CD14-positive monocyte (primary cell): ENCODE data around the gene ZCCHC10. TPM values are rescaled to one million over a fixed set of nuclear protein-coding genes. Genes with fewer than 3 reads are reported as not detected.
A peak's percentile ranks its signal among the peaks of the same experiment; 100 is the strongest.
"Not testable (repeated sequence)": the region's sequence is repeated elsewhere in the genome, so short reads cannot be mapped to it uniquely, and the experiment has no call there.

Experiments
- DNase-seq, 3 donors: peaks; one replicate each; pipeline ENCODE4 v3.0.0-alpha.2; 2011 to 2022
- H2AFZ ChIP-seq: 2 replicates; pipeline ENCODE4 v1.6.0; 2012; ENCODE audit warnings: mild to moderate bottlenecking, low read depth, low read length, inconsistent platforms; ENCODE audit not compliant: insufficient read depth, poor library complexity, severe bottlenecking
- H3K27ac ChIP-seq, 2 donors: 1 replicate in 1 of 2; 2 replicates in 1 of 2; pipeline ENCODE4 v1.5.1; 2012 to 2013; ENCODE audit warnings: low read length in 2 of 2, control low read depth in 1 of 2, inconsistent platforms in 1 of 2, low read depth in 1 of 2, mild to moderate bottlenecking in 1 of 2
- H3K27me3 ChIP-seq, 2 donors: one replicate each; pipeline versions ENCODE4 v1.6.0 to v1.6.1; 2011 to 2013; ENCODE audit warnings: low read length in 2 of 2; ENCODE audit not compliant: control insufficient read depth in 2 of 2, insufficient read depth in 2 of 2
- H3K36me3 ChIP-seq, 2 donors: replicated peaks in 1 of 2; 1 replicate in 1 of 2; 2 replicates in 1 of 2; pipeline versions ENCODE4 v1.5.1 to v1.6.1; 2012 to 2013; ENCODE audit warnings: low read length in 2 of 2, control low read depth in 1 of 2, inconsistent platforms in 1 of 2, mild to moderate bottlenecking in 1 of 2; ENCODE audit not compliant: insufficient read depth in 2 of 2, control insufficient read depth in 1 of 2
- H3K4me1 ChIP-seq, 2 donors: 1 replicate in 1 of 2; 2 replicates in 1 of 2; pipeline versions ENCODE4 v1.5.1 to v1.6.1; 2012 to 2013; ENCODE audit warnings: low read length in 2 of 2, control low read depth in 1 of 2, inconsistent platforms in 1 of 2, mild to moderate bottlenecking in 1 of 2, moderate library complexity in 1 of 2; ENCODE audit not compliant: insufficient read depth in 2 of 2, control insufficient read depth in 1 of 2
- H3K4me2 ChIP-seq: replicated peaks from 2 replicates; pipeline ENCODE3; 2012; ENCODE audit warnings: low read length, moderate library complexity, mild to moderate bottlenecking; ENCODE audit not compliant: poor library complexity, severe bottlenecking; ENCODE audit errors: extremely low read depth
- H3K4me3 ChIP-seq, 3 experiments: fragments of 200-600 bp in 1 of 3; sonication (generic) in 1 of 3; replicated peaks in 1 of 3; 1 replicate in 2 of 3; 2 replicates in 1 of 3; pipeline ENCODE4 v1.5.1; 2011 to 2013; ENCODE audit warnings: low read length in 3 of 3, mild to moderate bottlenecking in 3 of 3, control low read depth in 2 of 3, low read depth in 2 of 3, inconsistent platforms in 1 of 3, moderate library complexity in 1 of 3
- H3K79me2 ChIP-seq: 2 replicates; pipeline ENCODE4 v1.6.0; 2012; ENCODE audit warnings: mild to moderate bottlenecking, control low read depth, inconsistent platforms, low read length, moderate library complexity; ENCODE audit not compliant: insufficient read depth
- H3K9ac ChIP-seq: 2 replicates; pipeline ENCODE4 v1.6.0; 2017; ENCODE audit warnings: low read length, mild to moderate bottlenecking; ENCODE audit not compliant: insufficient read depth, poor library complexity, severe bottlenecking
- H3K9me3 ChIP-seq, 2 donors: replicated peaks in 1 of 2; 1 replicate in 1 of 2; 2 replicates in 1 of 2; pipeline versions ENCODE4 v1.5.1 to v1.6.1; 2012 to 2013; ENCODE audit warnings: low read length in 2 of 2, control low read depth in 1 of 2; ENCODE audit not compliant: control insufficient read depth in 1 of 2, insufficient read depth in 1 of 2
- H4K20me1 ChIP-seq: 2 replicates; pipeline ENCODE4 v1.6.0; 2012; ENCODE audit warnings: mild to moderate bottlenecking, low read length, control low read depth, moderate library complexity; ENCODE audit not compliant: insufficient read depth
- H3K27ac Mint-ChIP-seq, 7 donors: one replicate each; pipeline ENCODE4 v1.8.0; 2020; ENCODE audit warnings: mild to moderate bottlenecking in 7 of 7, mixed read lengths in 7 of 7, moderate library complexity in 6 of 7, inconsistent platforms in 2 of 7
- H3K27me3 Mint-ChIP-seq, 3 donors: one replicate each; pipeline ENCODE4 v1.8.0; 2021 to 2022; ENCODE audit warnings: low read depth in 3 of 3, mild to moderate bottlenecking in 3 of 3, mixed read lengths in 3 of 3, moderate library complexity in 3 of 3, inconsistent platforms in 1 of 3
- H3K36me3 Mint-ChIP-seq, 2 donors: one replicate each; pipeline ENCODE4 v1.8.0; 2020; ENCODE audit warnings: mixed read lengths in 2 of 2, inconsistent platforms in 1 of 2, mild to moderate bottlenecking in 1 of 2
- H3K4me1 Mint-ChIP-seq: one replicate; pipeline ENCODE4 v1.8.0; 2020; ENCODE audit warnings: mild to moderate bottlenecking, mixed read lengths
- H3K4me3 Mint-ChIP-seq, 2 donors: one replicate each; pipeline ENCODE4 v1.8.0; 2020; ENCODE audit warnings: mild to moderate bottlenecking in 2 of 2, mixed read lengths in 2 of 2, moderate library complexity in 1 of 2
- H3K9me3 Mint-ChIP-seq, 7 donors: one replicate each; pipeline ENCODE4 v1.8.0; 2020 to 2022; ENCODE audit warnings: mixed read lengths in 7 of 7, mild to moderate bottlenecking in 6 of 7, moderate library complexity in 6 of 7, inconsistent platforms in 2 of 7
- WGBS: methylation state at CpG from one replicate; pipeline ENCODE4 v1.1.5; 2013; ENCODE audit warnings: missing lambda C conversion rate; ENCODE audit not compliant: insufficient coverage; 5-methylcytosine and 5-hydroxymethylcytosine counted together
- intact Hi-C, 2 donors: fragments of 100-400 bp; cut with micrococcal nuclease; formaldehyde crosslinking; loops; one replicate each; pipeline versions ENCODE4 v1.15.0 to v1.15.1; 2023
- polyA plus RNA-seq, 3 donors: library from polyadenylated mRNA; depleted of rRNA in 1 of 3; unstranded in 2 of 3; stranded (reverse) in 1 of 3; fragments of 300-500 nt in 2 of 3; fragments of >200 nt in 1 of 3; fragmentation: Illumina TruSeq in 2 of 3; gene quantifications; 1 replicate in 2 of 3; 2 replicates in 1 of 3; pipeline ENCODE4 v1.2.3, GENCODE V29; 2012 to 2021
- TF ChIP-seq, protein P1 (sequence below): fragments of 200-600 bp; IDR thresholded peaks from one replicate; pipeline ENCODE4 v1.8.0; 2022; ENCODE audit warnings: antibody characterized with exemption, mild to moderate bottlenecking

ZCCHC10 gene
- polyA plus RNA-seq, 3 donors = 10.7 to 52.7 (median 45.3) TPM

DNA sequence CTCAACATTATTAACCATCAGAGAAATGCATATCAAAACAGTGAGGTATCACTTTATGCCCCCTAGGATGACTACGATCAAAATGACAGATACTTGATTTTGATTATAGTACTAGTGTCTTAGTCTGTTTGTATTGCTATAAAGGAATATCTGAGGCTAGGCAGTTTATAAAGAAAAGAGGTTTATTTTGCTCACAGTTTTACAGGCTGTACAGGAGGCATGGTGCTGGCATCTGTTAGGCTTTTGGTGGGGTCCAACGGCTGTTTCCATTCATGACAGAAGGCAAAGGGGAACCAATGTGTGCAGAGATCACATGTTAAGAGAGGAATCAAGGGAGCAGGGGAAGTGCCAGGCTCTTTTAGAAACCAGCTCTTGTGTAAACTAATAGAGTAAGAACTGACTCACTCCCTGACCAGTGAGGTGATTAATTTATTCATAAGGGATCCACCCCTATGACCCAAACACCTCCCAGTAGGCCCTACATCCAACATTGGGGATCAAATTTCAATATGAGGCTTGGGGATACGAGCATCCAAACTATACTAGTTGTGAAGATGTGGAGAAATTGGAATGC is 46.9 kb downstream of the ZCCHC10 start:
- Histone ChIP-seq H4K20me1 (no peaks in the 10 kb centered on the region), H2AFZ (peak overlapping the region; percentile 25), H3K9me3 (peaks cover 0 to 13% of the 10 kb centered on the region in 2 donors), H3K4me2 (no peak overlapping the region), H3K36me3 (no peaks in the 10 kb centered on the region), H3K79me2 (no peaks in the 10 kb centered on the region), H3K4me3 (no peak overlapping the region), H3K27me3 (no peaks in the 10 kb centered on the region), H3K27ac (peak overlapping the region in 1 of 2 donors; percentile 57), H3K9ac (no peak overlapping the region), H3K4me1 (peaks cover 3 to 7% of the 10 kb centered on the region in 2 donors)
- Mint-ChIP-seq H3K4me3 (no peak overlapping the region), H3K36me3 (no peaks in the 10 kb centered on the region), H3K27ac (peak overlapping the region; percentile 31 to 82 (median 74)), H3K9me3 (peaks cover 7 to 33% (median 23%) of the 10 kb centered on the region in 7 donors), H3K4me1 (peaks cover 9% of the 10 kb centered on the region), H3K27me3 (peaks cover 0 to 4% (median 1%) of the 10 kb centered on the region in 3 donors)
- 25% methylated on average over 1 of the region's 3 CpGs for WGBS
- TF ChIP-seq, protein P1, sequence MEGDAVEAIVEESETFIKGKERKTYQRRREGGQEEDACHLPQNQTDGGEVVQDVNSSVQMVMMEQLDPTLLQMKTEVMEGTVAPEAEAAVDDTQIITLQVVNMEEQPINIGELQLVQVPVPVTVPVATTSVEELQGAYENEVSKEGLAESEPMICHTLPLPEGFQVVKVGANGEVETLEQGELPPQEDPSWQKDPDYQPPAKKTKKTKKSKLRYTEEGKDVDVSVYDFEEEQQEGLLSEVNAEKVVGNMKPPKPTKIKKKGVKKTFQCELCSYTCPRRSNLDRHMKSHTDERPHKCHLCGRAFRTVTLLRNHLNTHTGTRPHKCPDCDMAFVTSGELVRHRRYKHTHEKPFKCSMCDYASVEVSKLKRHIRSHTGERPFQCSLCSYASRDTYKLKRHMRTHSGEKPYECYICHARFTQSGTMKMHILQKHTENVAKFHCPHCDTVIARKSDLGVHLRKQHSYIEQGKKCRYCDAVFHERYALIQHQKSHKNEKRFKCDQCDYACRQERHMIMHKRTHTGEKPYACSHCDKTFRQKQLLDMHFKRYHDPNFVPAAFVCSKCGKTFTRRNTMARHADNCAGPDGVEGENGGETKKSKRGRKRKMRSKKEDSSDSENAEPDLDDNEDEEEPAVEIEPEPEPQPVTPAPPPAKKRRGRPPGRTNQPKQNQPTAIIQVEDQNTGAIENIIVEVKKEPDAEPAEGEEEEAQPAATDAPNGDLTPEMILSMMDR = no peak
- intact Hi-C loops = no loop called here
- peak; percentile 69 to 86 (median 74) for DNase-seq

DNA sequence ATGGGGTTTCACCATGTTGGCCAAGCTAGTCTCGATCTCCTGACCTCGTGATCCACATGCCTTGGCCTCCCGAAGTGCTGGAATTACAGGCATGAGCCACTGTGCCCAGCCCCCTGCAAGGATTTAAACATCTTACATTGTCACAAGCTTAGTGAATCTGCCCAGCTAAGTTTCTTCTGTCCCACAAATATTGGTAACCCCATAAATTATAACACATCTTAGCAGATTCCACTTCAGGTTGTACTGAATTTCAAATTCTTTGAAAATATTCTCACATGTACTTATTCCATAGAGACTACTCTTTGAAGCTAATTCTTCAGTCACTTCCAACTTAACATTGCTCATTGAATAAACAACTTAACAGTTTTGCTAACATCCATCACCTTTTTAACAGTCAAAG is 49.5 kb downstream of the ZCCHC10 start:
- Histone ChIP-seq H4K20me1 (no peaks in the 10 kb centered on the region), H3K27me3 (no peaks in the 10 kb centered on the region), H3K4me1 (peaks cover 3 to 7% of the 10 kb centered on the region in 2 donors), H3K9me3 (peaks cover 0 to 13% of the 10 kb centered on the region in 2 donors), H3K36me3 (no peaks in the 10 kb centered on the region), H3K4me3 (no peak overlapping the region), H3K79me2 (no peaks in the 10 kb centered on the region), H3K4me2 (no peak overlapping the region), H3K27ac (no peak overlapping the region), H2AFZ (no peak overlapping the region), H3K9ac (no peak overlapping the region)
- no peak for DNase-seq
- WGBS = 97% methylated on average over 3 of the region's 3 CpGs
- Mint-ChIP-seq H3K4me3 (no peak overlapping the region), H3K4me1 (peaks cover 9% of the 10 kb centered on the region), H3K27me3 (peaks cover 0 to 1% (median 1%) of the 10 kb centered on the region in 3 donors), H3K9me3 (peaks cover 5 to 30% (median 19%) of the 10 kb centered on the region in 7 donors), H3K36me3 (no peaks in the 10 kb centered on the region), H3K27ac (peak overlapping the region in 1 of 7 donors; percentile 18)
- TF ChIP-seq, protein P1 = no peak
- intact Hi-C loops = no loop called here

- 93% methylated on average over 3 of the region's 7 CpGs for WGBS
- H3K36me3 Mint-ChIP-seq, H3K4me1 Mint-ChIP-seq, H3K27me3 Mint-ChIP-seq, H3K27me3 ChIP-seq, H3K36me3 ChIP-seq, H4K20me1 ChIP-seq, H3K9ac ChIP-seq, H3K27ac Mint-ChIP-seq, H3K9me3 ChIP-seq, H3K79me2 ChIP-seq, H3K4me3 ChIP-seq, intact Hi-C loops, DNase-seq, H3K4me1 ChIP-seq, H2AFZ ChIP-seq, H3K27ac ChIP-seq, H3K4me3 Mint-ChIP-seq, H3K4me2 ChIP-seq: not testable (repeated sequence)
- peaks cover 5 to 10% (median 9%) of the 10 kb centered on the region in 7 donors for H3K9me3 Mint-ChIP-seq
These were observed 53.9 kb downstream of the ZCCHC10 start for GRCh38 chr5:132972436-132972828.
